T1000 (cell line): ENCODE measurements around the gene SLC2A1.

Experiments
- DNase-seq: peaks from one replicate; lab custom pipeline; 2025; ENCODE audit warnings: mixed read lengths; lab: John Stamatoyannopoulos, UW

The SLC2A1 gene

DNA sequence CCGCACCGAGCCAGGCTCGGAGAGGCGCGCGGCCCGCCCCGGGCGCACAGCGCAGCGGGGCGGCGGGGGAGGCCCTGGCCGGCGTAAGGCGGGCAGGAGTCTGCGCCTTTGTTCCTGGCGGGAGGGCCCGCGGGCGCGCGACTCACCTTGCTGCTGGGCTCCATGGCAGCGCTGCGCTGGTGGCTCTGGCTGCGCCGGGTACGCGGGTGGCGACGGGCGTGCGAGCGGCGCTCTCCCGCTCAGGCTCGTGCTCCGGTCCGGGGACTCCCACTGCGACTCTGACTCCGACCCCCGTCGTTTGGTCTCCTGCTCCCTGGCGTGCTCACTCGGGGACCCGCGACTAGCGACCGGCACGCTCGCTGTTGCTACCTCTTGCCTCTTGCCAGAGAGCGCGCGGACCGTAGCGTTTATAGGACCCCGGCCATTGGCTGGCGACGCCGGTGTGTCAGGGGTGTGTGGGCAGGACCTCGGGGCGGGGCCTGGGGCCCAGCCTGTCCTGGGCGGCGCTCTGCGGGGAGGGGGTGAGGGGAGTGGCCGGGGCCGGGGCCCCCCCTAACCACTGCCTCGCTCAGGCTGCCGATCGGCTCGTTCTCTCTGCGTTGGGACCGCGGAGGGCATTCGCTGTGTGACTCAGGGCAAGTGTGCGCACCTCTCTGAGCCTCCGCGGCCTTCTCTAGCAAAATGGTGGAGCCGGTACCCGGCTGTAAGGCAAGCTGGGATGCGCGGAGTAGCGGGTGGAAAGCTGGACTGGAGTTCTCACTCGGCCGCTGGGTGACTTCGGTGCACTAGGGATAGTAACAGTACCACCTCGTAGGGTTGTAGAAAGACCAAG lies at the start of gene SLC2A1:
Gene SLC2A1 (minus strand): TSS at position 381 of the 832 bp plus-strand sequence. CDS start 217 bp downstream, at position 164.
- DNase-seq, result peak; percentile 93

DNA sequence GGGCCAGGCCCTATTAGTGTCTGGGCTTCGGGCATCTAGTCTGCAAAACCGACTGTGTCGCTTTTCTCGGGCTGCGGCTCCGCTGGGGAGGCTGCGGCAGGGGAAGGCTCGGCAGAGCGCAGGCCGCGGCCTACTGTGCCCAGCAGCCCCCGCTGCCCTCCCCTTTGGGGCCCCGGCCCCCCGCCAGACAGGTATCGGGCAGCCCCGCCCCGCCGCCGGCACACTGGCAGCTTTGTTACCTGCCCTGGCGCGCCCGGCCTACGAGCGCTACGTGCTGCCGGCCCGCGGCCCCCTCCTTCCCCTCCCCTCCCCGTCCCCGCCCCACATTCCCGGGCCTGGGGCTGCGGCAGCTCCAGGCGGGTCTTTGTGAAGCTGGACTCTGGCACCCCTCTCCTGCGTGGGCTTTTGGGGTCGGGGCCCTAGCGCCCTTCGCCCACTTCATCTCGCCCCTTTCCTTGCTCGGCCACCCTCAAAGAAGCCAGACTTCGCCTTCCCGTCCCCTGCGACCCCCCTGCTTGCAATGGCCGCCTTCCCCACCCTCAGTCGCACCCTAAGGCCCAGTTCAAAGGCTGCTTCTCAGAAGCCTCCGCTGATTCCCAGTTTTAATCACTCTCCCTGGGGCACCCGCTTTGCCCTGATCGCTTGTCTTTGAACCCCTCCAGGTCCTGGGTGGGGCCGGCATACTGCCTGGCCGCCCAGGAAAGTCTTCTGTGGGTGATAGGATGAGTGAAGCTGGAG lies 48.9 kb upstream of the SLC2A1 start:
- DNase-seq, result no peak

DNA sequence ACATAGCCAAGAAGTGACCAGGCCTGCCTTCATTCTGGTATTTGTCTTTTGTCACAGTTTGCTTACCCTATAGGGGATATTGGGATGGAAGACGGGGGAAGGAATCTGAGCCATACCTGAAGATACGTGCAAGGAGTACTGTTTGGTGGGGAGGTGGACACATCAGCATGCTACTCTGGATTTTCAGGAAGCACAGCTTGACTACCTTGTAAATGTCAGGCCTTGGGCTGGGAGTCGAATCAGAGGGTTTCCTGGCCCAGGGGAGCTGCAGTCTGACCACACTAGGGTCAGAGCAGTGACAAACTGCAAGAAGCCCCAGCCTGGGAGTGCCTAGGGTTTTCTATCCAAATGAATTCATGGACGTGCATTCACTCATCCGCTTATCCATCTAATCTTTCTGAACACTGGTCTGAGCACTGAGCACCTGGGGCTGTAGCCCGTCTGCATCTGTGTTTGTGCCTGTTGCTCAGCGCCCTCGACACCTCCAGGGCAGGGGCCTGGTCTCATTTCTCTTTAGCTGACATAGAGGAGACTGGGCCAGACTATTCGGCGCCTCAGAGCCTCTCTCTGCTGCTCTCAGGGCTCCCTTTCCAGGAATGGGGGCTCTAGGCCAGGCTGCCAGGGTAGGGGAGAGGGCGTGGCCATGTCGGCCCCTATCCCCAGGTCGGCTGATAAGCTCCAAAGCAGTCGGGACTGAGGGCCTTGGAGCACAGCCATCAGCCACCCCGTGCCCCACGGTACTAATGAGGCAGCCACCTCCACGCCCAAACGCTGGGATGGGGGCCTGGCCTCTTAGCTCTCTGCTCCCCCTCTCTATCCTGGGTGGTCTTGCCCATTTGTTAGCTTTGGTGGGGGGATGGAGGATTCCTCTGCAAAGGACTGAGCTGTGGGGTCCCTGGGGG lies 47.0 kb upstream of the SLC2A1 start:
- no peak for DNase-seq

DNA sequence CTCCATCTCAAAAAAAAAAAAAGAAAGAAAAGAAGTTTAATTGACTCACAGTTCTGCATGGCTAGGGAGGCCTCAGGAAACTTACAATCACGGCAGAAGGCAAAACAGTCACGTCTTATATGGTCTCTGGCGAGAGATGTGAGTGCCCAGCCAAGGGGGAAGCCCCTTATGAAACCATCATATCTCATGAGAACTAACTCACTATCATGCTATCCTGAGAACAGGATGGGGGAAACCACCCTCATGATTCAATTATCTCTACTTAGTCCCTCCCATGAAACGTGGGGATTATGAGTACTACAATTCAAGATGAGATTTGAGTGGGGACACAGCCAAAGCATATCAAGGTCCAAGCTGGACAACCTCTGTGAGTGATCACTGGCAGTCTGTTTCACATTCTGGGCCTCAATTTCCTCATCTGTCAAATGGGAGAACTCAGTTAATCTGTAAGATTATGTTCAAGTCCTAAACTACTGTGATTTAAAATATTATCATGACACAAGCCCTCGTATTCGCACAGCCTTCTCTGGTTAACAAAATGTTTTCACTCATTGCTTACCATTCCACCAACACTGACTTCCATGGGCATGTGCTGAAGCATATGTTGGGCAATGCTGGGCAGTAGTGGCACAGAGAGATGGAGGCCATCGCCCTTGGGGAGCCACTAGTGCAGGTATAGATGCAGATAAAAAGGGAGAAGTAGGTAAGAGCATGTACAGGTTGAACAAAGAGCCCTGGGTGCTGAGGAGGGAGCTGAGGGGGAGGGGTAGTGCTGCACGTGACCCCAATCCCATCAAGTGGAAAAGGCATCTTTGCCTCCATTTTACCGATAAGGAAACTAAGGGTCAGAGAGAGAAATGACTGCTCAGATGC lies 46.2 kb upstream of the SLC2A1 start:
- no peak for DNase-seq

DNA sequence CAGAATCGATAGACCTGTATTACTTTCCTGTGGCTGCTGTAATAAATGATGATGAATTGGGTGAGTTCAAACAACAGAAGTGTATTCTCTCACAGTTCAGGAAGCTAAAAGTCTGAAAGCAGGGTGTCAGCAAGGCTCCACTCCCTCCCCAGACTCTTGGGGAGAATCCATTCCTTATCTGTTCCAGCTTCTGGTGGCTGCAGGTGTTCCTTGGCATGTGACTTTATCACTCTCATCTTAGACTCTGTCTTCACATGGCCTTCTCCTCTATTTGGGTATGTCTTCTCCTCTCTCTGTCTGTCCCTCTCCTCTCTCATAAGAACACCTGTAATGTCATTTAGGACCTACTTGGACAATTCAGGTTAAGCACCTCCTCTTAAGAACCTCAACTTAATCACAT lies 44.1 kb upstream of the SLC2A1 start:
- no peak for DNase-seq

DNA sequence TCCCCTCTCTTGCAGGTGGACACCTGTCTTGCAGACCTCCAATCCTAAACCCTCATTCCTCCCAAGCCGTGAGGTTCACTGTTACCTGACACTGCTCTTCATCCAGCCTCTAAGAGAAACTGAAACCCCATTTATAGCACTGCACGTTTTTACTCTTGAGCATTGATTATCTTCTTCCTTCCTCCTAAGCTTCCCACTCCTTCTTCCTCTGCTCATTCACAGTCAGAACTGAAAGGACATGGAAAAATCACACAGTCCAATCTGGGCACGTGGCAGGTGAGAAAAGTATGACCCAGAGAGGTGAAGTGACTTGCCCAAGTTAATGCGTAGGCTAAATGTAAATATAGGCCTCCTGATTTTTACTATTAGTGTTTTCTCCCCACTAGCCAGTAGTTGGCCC lies 43.4 kb upstream of the SLC2A1 start:
- no peak for DNase-seq

DNA sequence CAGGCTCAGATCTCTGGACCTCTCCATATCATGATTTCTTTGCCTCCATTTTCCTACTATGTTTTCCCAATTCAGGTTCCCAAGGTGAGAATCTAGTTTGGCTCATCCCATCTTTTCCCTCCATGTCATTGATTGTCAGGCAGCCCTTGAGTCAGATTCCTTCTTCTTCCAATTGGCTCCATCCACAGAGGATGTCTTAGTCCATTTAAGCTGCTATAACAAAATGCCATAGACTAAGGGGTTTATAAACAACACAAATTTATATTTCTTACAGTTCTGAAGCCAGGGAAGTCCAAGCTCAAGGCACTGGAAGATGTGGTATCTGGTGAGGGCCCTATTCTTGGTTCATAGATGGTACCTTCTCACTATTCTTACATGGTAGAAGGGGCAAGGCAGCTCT lies 42.8 kb upstream of the SLC2A1 start:
- no peak for DNase-seq

DNA sequence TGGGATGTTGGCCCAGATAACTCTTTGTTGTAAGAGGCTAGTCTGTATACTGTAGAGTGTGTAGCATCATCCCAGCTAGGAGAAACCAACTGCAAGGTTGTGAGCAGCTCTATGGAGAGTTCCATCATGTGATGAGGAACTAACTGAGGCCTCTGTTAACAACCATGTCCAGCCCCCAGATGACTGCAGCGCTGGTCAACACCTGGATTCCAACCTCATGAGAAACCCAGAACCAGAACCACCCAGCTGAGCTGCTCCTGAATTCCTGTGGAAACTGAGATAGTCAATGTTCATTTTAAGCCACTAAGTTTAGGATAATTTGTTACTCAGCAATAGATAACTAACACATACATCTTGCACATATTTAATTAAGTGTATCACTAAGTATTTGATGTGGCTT lies 41.6 kb upstream of the SLC2A1 start:
- no peak for DNase-seq

DNA sequence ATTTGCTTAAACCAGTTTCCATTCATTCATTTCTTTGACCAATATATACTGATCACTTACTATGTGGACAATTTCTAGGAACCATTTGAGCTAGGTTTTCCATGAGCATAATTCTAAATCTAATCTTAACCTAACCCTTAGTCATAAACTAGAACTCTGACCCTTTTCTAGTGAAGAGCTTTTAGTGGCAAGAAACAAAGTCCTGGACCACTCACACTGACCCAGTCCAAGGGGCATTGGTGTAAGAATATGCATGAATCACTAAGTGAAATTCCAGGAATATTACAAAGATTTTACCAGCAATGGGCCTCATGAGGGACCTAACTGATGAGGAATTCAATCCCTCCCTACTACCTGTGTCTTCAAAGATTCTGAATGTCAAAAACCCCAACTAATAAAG lies 40.6 kb upstream of the SLC2A1 start:
- no peak for DNase-seq

DNA sequence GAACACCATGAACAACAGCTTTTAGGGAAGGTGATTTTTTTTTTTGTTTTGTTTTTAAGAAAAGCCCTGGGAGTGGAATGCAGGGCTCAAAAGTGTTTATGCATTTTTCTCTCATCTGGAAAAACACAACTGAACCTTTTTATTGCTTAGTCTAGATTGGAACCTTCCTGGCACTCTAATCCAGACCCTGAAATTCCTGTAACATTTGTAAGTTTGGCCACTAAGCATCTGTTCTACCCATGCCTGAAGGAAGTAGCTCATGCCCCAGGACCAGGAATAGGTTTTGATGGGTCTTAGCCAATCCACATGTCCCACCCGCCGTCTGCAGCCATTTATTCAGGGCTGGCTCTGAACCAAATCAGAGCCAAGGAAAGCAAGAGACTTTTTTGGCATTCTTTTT lies 39.7 kb upstream of the SLC2A1 start:
- DNase-seq, result no peak

DNA sequence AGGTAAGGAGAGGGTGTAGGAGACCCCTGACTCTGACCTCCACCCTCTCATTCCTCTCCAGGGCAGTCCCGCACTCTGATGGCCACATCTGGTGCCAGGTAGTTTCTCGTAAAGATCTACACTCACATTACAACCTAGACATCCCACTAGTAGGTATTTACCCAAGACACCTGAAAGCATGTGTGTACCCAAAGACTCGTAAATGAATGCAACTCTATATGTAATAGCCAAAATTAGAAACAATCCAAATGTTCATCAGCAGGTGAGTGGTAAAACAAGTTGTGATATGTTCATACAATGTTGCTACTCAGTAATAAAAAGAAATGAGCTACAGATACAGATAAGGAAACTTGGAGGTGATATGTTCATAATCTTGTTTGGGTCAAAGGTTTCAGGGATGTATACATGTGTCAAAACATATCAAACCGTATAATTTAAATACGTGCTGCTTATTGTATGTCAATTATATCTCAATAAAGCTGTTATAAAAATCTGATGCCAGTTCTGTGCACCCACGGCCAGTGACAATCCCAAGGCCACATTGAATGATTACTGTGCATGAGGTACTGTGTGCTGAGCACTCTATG lies 37.8 kb upstream of the SLC2A1 start:
- DNase-seq, result no peak

DNA sequence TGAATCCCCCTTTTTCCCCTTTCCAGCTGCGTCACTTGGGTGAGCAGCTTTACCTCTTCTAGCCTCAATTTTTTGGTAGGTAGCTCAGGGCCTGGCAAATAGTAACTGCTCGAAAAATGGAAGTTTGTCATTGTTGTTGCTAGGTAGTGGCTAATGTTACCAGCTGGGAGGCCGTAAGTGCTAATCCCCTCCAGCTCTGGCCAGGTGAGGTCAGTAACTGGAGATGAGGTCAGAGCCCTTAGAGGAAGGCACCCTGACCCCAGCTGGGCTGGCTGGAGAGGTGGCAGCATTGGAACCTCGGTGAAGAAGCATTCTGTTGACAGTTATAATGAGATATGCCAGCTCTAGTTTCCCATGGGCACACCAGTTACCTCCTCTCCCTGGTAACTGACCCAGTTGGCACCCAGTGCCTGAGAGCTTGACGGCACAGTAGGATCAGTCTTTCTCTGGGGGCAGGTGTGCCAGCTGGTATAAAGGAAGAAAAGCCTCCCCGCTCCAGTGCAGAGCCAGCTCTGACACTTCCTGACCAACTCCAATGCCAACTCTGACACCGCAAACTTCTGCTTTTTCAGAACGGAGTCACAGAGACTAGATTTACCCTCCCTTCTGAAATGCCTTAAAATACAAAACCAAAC lies 35.0 kb upstream of the SLC2A1 start:
- no peak for DNase-seq

DNA sequence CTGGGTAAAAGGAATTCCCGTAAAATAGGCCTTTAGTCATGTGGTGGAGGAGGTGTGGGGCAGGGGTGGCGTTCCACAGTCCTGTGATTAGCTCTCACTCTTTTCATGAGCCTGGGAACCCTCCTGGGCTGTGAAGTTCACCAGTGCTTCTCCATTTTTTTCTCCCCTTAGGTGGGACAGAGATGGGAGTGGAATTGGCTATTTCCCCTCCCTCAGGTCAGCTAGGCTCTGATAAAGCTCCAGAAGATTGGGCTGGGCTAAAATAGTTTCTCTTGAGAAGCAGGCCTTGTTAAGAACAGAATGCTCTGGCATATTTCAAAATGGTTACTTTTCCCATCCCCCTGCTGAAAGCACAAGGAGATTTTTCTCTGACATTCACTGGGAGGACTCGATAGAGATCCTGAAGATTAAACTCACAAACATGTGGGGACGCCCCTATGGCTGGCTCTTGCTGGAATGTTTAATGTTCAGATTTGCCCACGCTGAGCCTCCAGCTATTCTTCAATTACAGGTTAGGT lies 33.4 kb upstream of the SLC2A1 start:
- DNase-seq, result no peak

DNA sequence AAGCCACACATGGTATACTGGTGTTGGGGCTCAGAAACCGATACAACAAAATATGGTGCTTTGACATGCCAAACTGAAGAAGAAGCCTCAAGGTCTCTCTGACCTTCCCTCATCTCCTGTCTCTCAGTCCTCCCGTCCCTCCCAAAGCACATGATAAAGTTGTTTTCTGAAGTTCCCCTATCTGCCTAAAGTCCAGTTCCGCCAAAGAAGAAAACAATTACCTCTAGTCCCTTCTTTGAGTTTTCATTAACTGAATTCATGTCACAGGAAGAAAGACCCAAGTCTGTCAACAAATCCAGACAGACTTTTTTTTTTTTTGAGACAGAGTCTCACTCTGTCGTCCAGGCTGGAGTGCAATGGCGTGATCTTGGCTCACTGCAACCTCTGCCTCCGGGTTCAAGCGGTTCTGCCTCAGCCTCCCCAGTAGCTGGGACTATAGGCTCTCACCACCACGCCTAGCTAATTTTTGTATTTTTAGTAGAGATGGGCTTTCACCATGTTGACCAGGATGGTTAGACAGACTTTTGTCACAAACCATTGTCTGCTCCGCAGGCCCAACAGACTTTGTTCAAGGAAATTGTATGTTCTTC lies 32.2 kb upstream of the SLC2A1 start:
- DNase-seq, result no peak

DNA sequence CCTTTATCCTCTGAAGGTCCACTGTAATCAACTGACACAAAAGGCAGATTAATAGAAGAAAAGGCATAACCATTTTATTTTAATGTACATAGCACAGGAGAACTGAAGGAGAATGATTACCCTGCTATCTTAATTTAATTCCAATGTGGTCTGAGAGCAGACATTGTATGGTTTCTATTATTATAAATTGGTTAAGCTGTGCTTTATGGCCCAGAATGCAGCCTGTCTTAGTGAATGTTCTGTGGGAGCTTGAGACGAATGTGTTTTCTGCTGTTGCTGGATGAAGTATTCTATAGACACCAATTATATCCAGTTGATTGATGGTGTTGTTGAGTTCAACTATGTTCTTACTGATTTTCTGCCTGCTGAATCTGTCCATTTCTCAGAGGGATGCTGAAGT lies 25.0 kb upstream of the SLC2A1 start:
- DNase-seq, result no peak

DNA sequence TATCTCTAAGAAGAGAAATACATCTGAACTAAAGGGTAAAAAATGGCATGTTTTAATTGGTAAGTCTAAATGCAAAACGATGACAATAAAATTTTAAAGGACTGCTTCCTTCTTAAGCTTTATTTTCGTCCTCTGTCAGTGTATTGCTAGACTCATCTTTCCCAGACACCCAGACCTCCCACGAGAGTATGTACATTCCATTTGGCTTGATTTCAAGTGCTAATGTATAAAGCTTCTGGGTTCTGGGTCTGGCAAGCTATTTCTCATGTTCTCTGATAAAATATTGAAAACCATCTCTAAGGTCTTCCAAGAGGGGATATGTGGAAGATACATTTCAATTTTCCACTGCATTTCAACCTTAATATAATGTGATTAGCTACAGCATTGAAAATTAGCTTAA lies 24.6 kb upstream of the SLC2A1 start:
- DNase-seq, result no peak

DNA sequence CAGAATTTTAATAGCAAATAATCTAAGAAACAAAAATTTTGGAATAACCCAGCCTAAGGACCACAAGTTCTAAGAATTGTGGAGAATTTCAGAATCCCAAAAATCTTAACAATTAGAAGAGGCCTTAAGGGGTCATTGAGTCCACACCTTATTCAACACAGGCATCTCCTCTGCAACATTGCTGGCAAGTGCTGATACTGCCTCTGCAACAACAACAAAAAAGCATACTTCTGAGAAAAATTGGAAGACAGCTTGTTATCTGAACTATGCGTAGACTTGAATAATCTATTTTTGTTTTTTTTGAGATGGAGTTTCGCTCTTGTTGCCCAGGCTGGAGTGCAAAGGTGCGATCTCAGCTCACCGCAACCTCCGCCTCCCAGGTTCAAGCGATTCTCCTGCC lies 24.0 kb upstream of the SLC2A1 start:
- DNase-seq, result no peak

DNA sequence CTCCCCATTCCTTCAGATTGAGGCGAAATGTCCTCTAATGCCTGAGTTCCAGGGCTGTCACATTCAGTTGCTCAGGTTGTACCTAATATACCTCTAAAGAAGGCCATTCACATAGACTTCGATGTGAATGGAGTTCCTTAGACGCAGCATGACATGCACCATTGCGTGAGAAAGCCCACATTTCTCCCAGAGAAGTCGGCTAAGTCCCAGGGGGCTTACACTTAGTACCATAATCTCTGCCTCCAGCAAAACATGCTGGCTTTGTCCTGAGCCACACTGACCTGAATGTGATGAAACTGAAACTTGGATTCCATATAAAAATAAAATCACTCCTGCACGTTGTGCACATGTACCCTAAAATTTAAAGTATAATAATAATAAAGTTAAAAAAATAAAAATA lies 23.2 kb upstream of the SLC2A1 start:
- no peak for DNase-seq

DNA sequence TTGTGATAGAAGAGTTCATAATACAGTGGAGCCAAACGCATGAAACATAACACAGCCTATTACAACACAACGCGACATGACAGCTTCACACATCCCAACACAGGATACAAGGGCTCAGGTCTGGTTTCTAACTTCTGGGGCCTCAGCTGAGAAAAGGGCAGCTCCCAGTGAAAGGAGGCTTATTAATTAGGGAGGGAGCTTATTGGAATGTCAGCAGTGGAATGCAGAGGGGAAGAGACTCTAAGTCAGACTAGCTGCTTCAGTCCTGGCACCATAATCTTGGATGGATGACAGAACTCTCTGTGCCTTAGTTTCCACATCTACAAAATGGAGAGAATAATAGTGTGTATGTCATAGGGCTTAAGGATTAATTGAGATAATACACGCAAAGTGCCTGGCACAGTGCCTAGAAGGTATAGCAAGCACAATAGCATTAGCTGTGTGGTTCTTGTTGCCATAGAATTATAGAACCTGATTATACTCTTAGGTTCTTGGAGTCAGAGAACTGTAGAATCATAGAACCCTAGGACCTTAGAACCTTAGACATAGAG lies 22.7 kb upstream of the SLC2A1 start:
- no peak for DNase-seq
